Smooth muscle cell of the umbilical artery (primary cell): ENCODE data around the gene ST8SIA4. TPM values are rescaled to one million over a fixed set of nuclear protein-coding genes. Genes with fewer than 3 reads are reported as not detected.

Experiments
- total RNA-seq: library from RNA; depleted of rRNA; stranded (reverse); fragments of >200 nt; gene quantifications from 2 replicates; pipeline ENCODE4 v1.2.3, GENCODE V29; 2014

The ST8SIA4 gene, protein sequence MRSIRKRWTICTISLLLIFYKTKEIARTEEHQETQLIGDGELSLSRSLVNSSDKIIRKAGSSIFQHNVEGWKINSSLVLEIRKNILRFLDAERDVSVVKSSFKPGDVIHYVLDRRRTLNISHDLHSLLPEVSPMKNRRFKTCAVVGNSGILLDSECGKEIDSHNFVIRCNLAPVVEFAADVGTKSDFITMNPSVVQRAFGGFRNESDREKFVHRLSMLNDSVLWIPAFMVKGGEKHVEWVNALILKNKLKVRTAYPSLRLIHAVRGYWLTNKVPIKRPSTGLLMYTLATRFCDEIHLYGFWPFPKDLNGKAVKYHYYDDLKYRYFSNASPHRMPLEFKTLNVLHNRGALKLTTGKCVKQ
- 20.9 and 44.2 TPM in 2 replicates for total RNA-seq

DNA sequence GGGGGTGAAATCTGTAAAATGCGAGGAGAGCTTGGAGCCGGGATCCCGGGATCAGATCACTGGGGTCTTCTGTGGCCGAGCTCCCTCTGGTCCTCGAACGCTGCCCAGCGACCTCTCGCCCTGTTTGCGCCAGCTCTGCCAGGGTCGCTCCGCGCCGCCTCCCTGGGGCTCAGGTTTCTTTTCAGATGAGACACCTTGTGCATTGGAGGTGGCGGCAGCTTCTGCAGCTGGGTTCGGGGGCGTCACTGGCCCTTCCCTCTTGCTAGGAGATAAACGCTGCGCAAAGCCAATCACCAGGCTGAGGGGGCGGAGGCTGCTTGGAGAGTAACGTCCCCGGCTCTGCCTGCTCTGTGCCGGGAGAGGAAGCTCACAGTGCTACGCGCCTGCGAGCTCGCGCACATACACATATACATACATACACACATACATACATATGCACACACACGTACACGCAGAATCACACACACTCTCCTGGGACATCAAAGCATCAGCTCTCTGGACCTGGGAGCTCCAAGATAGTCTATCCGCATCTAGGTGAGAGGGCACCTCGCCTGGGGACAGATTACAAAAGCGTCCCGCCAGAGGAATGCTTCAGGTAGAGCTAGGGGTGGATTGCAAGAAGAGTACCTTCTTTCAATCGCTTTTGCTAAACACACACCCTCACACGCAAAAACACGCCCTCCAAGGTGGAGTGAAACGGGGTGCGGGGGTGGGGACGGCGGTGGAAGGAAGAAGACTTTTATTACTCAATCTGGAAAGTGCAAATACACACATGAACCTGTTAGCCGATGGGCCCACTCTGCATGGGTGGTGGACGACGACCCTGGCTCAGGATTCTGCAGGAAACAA lies at the start of gene ST8SIA4:
Gene ST8SIA4 (minus strand): TSS at position 244 of the 849 bp plus-strand sequence. CDS start 327 bp downstream, outside the sequence.

